ENCODE measurements around the gene ST8SIA4. TPM values are rescaled to one million over a fixed set of nuclear protein-coding genes. Genes with fewer than 3 reads are reported as not detected.
"Not testable (repeated sequence)": the region's sequence is repeated elsewhere in the genome, so short reads cannot be mapped to it uniquely, and the experiment has no call there.

The ST8SIA4 gene
- total and polyA plus RNA-seq, 2 donors (not counting 3 experiments of a cell fraction or from before 2014, with no cell fraction given): 4.5 to 25.0 TPM

DNA sequence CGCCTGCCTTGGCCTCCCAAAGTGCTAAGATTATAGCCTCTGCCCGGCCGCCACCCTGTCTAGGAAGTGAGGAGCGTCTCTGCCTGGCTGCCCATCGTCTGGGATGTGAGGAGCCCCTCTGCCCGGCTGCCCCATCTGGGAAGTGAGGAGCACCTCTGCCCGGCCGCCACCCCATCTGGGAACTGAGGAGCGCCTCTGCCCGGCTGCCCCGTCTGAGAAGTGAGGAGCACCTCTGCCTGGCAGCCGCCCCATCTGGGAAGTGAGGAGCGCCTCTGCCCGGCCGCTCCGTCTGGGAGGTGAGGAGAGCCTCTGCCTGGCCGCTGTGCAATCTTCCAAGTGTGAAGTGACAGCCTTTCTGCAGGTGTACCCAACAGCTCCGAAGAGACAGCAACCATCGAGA is 117.5 kb downstream of the ST8SIA4 start:
- H3K9me1 ChIP-seq (replicated peaks; ENCODE audit: control insufficient read depth, extremely low read depth, insufficient read depth, low read length); POLR2A ChIA-PET; H4K20me1 ChIP-seq (replicated peaks; ENCODE audit: control insufficient read depth, extremely low read depth, insufficient read depth, low read length); dilution Hi-C loops (cut with MboI; ENCODE audit: extremely low pct_ligation_motif_present, low sequenced_read_pairs); H3K9ac ChIP-seq (replicated peaks; ENCODE audit: extremely low read depth, insufficient read depth, low read length); DNase-seq (ENCODE audit: low read depth, low spot score); intact Hi-C loops (cut with micrococcal nuclease); H3K9me3 ChIP-seq (replicated peaks; ENCODE audit: control insufficient read depth, insufficient read depth, low read length); H3K27ac ChIP-seq (ENCODE audit: insufficient read depth, low read depth, low read length); FAIRE-seq; H3K4me3 ChIP-seq (replicated peaks in 1 of 3; ENCODE audit: insufficient read depth in 1 of 3, low read depth in 1 of 3, low read length in 3 of 3); H2AFZ ChIP-seq (ENCODE audit: low read depth, low read length); H3K36me3 ChIP-seq (ENCODE audit: control insufficient read depth in 2 of 2, extremely low read depth in 1 of 2, insufficient read depth in 2 of 2, low read length in 2 of 2); H3K4me1 ChIP-seq (ENCODE audit: control insufficient read depth, extremely low read depth, insufficient read depth, low read length); BruUV-seq (replicated peaks); H3K79me2 ChIP-seq (ENCODE audit: control insufficient read depth, insufficient read depth, low read length); CTCF ChIA-PET; H3K4me2 ChIP-seq (ENCODE audit: insufficient read depth, low read length); H3K27me3 ChIP-seq (ENCODE audit: control insufficient read depth in 2 of 2, insufficient read depth in 2 of 2, low read length in 2 of 2): not testable (repeated sequence)

DNA sequence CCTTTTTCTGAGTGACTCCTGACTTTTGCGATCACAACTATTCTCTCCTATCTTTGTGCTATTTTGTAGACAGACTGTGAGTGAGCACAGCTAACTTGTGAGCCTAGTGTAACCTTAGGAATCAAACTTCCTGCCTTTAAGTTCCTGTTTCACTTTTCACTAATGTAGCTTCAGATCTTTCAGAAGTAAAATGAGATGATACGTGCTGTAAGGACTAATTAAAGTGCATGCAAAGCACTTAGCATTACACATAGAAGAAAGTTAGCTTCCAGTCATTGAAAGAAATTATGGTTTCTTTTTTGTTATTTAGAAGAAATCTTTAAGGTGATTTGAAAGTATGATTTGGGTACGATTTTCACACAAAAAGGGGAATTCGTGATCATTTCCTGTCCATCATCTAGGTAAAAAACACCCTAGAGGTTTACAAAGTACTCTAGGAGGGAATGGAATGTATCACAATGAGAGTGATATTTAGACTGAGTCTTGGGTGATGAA is 122.7 kb downstream of the ST8SIA4 start:
- ChIA-PET CTCF (no interaction called here), POLR2A (no interaction called here)
- dilution Hi-C loops (cut with MboI; ENCODE audit: extremely low pct_ligation_motif_present, low sequenced_read_pairs): no loop called here
- TF ChIP-seq, protein P1, sequence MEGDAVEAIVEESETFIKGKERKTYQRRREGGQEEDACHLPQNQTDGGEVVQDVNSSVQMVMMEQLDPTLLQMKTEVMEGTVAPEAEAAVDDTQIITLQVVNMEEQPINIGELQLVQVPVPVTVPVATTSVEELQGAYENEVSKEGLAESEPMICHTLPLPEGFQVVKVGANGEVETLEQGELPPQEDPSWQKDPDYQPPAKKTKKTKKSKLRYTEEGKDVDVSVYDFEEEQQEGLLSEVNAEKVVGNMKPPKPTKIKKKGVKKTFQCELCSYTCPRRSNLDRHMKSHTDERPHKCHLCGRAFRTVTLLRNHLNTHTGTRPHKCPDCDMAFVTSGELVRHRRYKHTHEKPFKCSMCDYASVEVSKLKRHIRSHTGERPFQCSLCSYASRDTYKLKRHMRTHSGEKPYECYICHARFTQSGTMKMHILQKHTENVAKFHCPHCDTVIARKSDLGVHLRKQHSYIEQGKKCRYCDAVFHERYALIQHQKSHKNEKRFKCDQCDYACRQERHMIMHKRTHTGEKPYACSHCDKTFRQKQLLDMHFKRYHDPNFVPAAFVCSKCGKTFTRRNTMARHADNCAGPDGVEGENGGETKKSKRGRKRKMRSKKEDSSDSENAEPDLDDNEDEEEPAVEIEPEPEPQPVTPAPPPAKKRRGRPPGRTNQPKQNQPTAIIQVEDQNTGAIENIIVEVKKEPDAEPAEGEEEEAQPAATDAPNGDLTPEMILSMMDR (IDR thresholded peaks at IDR 0.05; ENCODE audit: extremely low read depth in 1 of 2, insufficient read depth in 1 of 2, low read depth in 1 of 2, low read length in 2 of 2): no peak
- TF ChIP-seq POLR2A (IDR thresholded peaks at IDR 0.05; ENCODE audit: low read depth, low read length) (no peak), MYC (IDR thresholded peaks at IDR 0.05; ENCODE audit: low read depth, low read length) (no peak), EZH2 (IDR thresholded peaks at IDR 0.05; ENCODE audit: borderline replicate concordance, low read depth, low read length, severe bottlenecking) (no peak), JUN (IDR thresholded peaks at IDR 0.05; ENCODE audit: borderline replicate concordance, insufficient read depth, insufficient read length, low read depth) (no peak), FOS (IDR thresholded peaks at IDR 0.05; ENCODE audit: borderline replicate concordance, insufficient read depth, low read length) (no peak)
- TF ChIP-seq, protein P2, sequence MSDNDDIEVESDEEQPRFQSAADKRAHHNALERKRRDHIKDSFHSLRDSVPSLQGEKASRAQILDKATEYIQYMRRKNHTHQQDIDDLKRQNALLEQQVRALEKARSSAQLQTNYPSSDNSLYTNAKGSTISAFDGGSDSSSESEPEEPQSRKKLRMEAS (IDR thresholded peaks at IDR 0.05; ENCODE audit: insufficient read depth, insufficient read length): no peak
- no peaks in the 10 kb centered on the region for H3K36me3 ChIP-seq (ENCODE audit: control insufficient read depth in 2 of 2, extremely low read depth in 1 of 2, insufficient read depth in 2 of 2, low read length in 2 of 2)
- H3K79me2 ChIP-seq (ENCODE audit: control insufficient read depth, insufficient read depth, low read length): no peaks in the 10 kb centered on the region
- no peaks in the 10 kb centered on the region for H3K9me3 ChIP-seq (replicated peaks; ENCODE audit: control insufficient read depth, insufficient read depth, low read length)
- no peak for FAIRE-seq
- H3K9me1 ChIP-seq (replicated peaks; ENCODE audit: control insufficient read depth, extremely low read depth, insufficient read depth, low read length): no peaks in the 10 kb centered on the region
- intact Hi-C loops (cut with micrococcal nuclease): no loop called here
- no peak overlapping the region for H3K4me3 ChIP-seq (replicated peaks in 1 of 3; ENCODE audit: insufficient read depth in 1 of 3, low read depth in 1 of 3, low read length in 3 of 3)
- DNase-seq (ENCODE audit: low read depth, low spot score): no peak
- no peaks in the 10 kb centered on the region for H3K27me3 ChIP-seq (ENCODE audit: control insufficient read depth in 2 of 2, insufficient read depth in 2 of 2, low read length in 2 of 2)
- no peak overlapping the region for H3K4me2 ChIP-seq (ENCODE audit: insufficient read depth, low read length)
- no peaks in the 10 kb centered on the region for H4K20me1 ChIP-seq (replicated peaks; ENCODE audit: control insufficient read depth, extremely low read depth, insufficient read depth, low read length)
- H3K27ac ChIP-seq (ENCODE audit: insufficient read depth, low read depth, low read length): no peak overlapping the region
- H3K4me1 ChIP-seq (ENCODE audit: control insufficient read depth, extremely low read depth, insufficient read depth, low read length): peaks cover 22% of the 10 kb centered on the region
- H2AFZ ChIP-seq (ENCODE audit: low read depth, low read length): peak overlapping the region; percentile 22
- no TSS peak for BruUV-seq (replicated peaks)
- no peak overlapping the region for H3K9ac ChIP-seq (replicated peaks; ENCODE audit: extremely low read depth, insufficient read depth, low read length)

Data from endothelial cell of umbilical vein (primary cell).